Activated CD4-positive, alpha-beta memory T cell treated with anti-CD3 and anti-CD28 coated beads for 36 hours (primary cell): Measurements from ENCODE around the gene RYK. TPM values are rescaled to one million over a fixed set of nuclear protein-coding genes. Genes with fewer than 3 reads are reported as not detected.
"Not testable (repeated sequence)": the region's sequence is repeated elsewhere in the genome, so short reads cannot be mapped to it uniquely, and the experiment has no call there.

Experiments
- CTCF ChIA-PET: fragments of 350-600 bp; sonication (Branson Sonifier 250); formaldehyde crosslinking; loops from one replicate; lab custom pipeline; 2021; ENCODE audit warnings: antibody characterized with exemption, inconsistent platforms; lab: Charles Lee
- POLR2A ChIA-PET: fragments of 350-600 bp; sonication (Branson Sonifier 250); formaldehyde crosslinking; loops from one replicate; lab custom pipeline; 2021; ENCODE audit warnings: antibody characterized with exemption; lab: Charles Lee
- DNase-seq: peaks from one replicate; pipeline ENCODE4 v3.0.0-alpha.2; 2020
- H3K27ac Mint-ChIP-seq: one replicate; pipeline ENCODE4 v1.8.0; 2021; ENCODE audit warnings: mixed read lengths
- H3K27me3 Mint-ChIP-seq: one replicate; pipeline ENCODE4 v1.8.0; 2021; ENCODE audit warnings: mixed read lengths
- H3K36me3 Mint-ChIP-seq: one replicate; pipeline ENCODE4 v1.8.0; 2021; ENCODE audit warnings: mixed read lengths
- H3K4me1 Mint-ChIP-seq: one replicate; pipeline ENCODE4 v1.8.0; 2021; ENCODE audit warnings: low read depth, mixed read lengths
- H3K4me3 Mint-ChIP-seq: one replicate; pipeline ENCODE4 v1.8.0; 2021; ENCODE audit warnings: mild to moderate bottlenecking, mixed read lengths
- H3K9me3 Mint-ChIP-seq: one replicate; pipeline ENCODE4 v1.8.0; 2021; ENCODE audit warnings: mixed read lengths
- intact Hi-C: fragments of 100-400 bp; cut with micrococcal nuclease; formaldehyde crosslinking; loops from one replicate; pipeline ENCODE4 v1.15.1; 2023
- total RNA-seq, 2 experiments: library from RNA; stranded (reverse); gene quantifications; one replicate each; pipeline ENCODE4 v1.2.3, GENCODE V29; 2021

Gene RYK
- total RNA-seq, 2 experiments from 2014 or later: 16.7 to 17.6 TPM

DNA sequence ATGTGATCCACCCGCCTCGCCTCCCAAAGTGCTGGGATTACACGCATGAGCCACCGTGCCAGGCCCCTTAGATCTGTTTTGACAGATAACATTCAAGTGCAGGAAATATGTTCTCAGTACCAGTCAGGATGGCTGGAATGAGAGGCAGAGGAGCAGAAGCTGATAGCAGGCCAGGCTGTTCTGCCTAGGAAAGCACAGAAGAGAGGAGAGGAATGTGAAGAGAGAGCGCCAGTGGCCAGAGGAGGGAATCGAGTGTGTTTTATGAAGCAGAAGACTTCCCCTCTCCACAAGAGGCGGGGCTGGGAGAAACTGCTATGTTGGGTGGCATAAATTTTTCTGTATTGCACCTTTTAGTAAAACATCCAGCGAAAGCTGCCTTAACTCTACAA, 32.0 kb upstream of the RYK start:
- H3K27me3 Mint-ChIP-seq: peaks cover 16% of the 10 kb centered on the region
- no peaks in the 10 kb centered on the region for H3K9me3 Mint-ChIP-seq
- H3K4me3 Mint-ChIP-seq: no peak overlapping the region
- ChIA-PET CTCF (no interaction called here), POLR2A (no interaction called here)
- no peaks in the 10 kb centered on the region for H3K4me1 Mint-ChIP-seq
- H3K27ac Mint-ChIP-seq: no peak overlapping the region
- H3K36me3 Mint-ChIP-seq: no peaks in the 10 kb centered on the region
- intact Hi-C loops: no loop called here
- DNase-seq: no peak

DNA sequence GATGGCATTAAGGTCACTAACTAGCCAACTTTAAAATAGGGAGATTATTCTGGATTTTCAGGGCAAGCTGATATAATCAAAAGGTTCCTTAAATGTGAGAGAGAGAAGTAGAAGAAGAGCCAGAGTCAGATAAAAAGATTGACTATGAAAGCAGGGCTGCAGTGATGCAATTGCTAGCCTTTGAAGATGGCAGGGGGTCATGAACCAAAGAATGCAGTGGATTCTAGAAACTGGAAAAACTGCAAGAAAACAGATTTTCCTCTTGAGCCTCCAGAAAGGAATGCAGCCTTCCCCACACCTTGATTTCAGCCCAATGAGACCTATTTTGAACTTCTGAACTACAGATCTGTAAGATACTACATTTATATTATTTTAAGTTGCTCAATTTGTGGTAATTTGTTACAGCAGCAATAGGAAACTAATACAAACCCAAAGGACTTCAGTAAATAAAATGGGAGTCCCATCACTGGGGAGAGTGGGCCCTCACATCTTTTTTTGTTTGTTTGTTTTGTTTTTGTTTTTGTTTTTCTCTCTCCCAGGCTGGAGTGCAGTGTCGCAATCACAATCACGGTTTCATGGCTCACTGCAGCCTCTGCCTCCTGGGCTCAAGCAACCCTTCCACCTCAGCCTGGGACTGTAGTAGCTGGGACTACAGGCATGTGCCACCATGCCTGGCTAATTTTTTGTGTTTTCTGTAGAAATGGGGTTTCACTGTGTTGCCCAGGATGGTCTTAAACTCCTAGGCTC, 31.4 kb upstream of the RYK start:
- Mint-ChIP-seq H3K36me3 (no peaks in the 10 kb centered on the region), H3K9me3 (no peaks in the 10 kb centered on the region), H3K27ac (no peak overlapping the region), H3K27me3 (peaks cover 20% of the 10 kb centered on the region), H3K4me3 (no peak overlapping the region), H3K4me1 (no peaks in the 10 kb centered on the region)
- intact Hi-C loops: no loop called here
- CTCF ChIA-PET: no interaction called here
- POLR2A ChIA-PET: no interaction called here
- no peak for DNase-seq

DNA sequence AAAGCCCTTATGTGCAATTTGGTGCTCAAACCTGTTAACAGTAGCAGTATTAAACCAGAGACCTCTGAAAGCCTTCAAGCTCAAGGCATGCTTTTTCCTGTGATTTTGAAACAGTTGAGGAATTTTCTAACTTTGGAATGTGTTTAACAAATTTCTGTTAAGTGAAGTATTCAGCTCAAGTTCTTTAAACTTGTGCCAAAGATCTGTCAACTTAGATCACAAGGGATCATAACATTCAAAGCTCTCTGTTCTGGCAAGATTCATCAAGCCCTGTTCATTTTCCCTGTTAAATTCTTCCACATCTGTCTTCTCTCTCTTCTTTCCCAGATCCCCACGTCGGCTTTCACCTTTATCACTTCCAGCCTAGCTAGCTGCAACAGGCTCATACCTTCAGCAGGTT, 28.8 kb upstream of the RYK start:
- intact Hi-C loops: no loop called here
- Mint-ChIP-seq H3K27ac (no peak overlapping the region), H3K4me3 (no peak overlapping the region), H3K27me3 (peaks cover 37% of the 10 kb centered on the region), H3K4me1 (no peaks in the 10 kb centered on the region), H3K36me3 (no peaks in the 10 kb centered on the region), H3K9me3 (no peaks in the 10 kb centered on the region)
- CTCF ChIA-PET: no interaction called here
- POLR2A ChIA-PET: no interaction called here
- no peak for DNase-seq

DNA sequence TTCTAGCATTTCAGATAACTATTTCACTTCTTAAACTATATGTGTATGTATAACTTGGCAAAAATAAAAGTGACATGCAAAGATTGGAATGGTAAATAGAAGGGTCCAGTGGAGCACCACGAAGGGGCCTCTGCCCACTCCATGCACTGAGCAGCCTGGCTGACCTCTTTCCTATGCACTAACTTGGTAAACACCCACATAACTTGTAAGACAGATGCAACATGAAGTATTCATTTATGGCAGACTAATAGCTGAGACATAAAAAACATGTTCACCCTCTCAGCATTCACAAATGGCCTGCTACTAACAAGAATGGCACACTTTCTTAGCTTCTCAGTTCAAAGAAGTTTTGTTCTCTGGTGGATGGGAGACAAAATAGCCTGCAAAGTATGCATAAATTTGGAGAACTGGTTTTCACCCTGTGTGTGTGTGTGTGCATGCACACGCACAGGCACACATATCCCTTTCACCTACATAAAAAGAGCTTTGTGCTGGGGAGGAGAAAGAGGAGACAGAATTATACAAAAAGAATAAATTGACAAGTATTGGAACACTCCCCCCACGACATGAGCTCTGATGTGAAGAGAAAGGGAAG, 26.5 kb upstream of the RYK start:
- Mint-ChIP-seq H3K9me3 (no peaks in the 10 kb centered on the region), H3K27me3 (peaks cover 51% of the 10 kb centered on the region), H3K4me3 (no peak overlapping the region), H3K4me1 (no peaks in the 10 kb centered on the region), H3K27ac (no peak overlapping the region), H3K36me3 (no peaks in the 10 kb centered on the region)
- ChIA-PET CTCF (interaction anchor here (0.6 to 1.3 kb wide), 2 partner anchors 65 to 183 kb away, joined by 3 to 4 read pairs; no protein-coding TSS in a partner anchor), POLR2A (no interaction called here)
- intact Hi-C loops: no loop called here
- DNase-seq: no peak

DNA sequence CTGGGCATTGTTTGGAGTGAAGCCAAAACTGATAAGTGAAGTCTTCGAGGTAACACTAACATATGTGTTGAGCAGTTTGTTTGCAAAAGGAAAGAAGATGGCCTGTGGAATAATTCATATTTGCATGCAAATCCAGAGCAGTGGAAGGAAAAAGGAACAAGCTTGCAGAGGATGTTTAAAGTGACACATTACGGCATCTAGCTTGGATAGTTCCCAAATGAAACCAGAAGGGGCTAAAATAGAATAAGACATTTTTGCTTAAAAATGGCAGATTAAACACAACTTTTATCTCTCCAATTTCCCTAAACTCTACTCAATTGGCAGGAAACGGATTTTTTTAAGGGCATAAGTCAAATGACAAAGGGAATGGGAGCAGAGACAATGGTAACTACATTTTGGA, 25.4 kb upstream of the RYK start:
- ChIA-PET POLR2A (no interaction called here), CTCF (interaction anchor here (2.0 kb wide), 1 partner anchor 63 kb away, joined by 5 read pairs; no protein-coding TSS in a partner anchor)
- Mint-ChIP-seq H3K27ac (no peak overlapping the region), H3K4me1 (no peaks in the 10 kb centered on the region), H3K27me3 (peaks cover 56% of the 10 kb centered on the region), H3K4me3 (no peak overlapping the region), H3K36me3 (no peaks in the 10 kb centered on the region), H3K9me3 (no peaks in the 10 kb centered on the region)
- intact Hi-C loops: no loop called here
- DNase-seq: no peak

DNA sequence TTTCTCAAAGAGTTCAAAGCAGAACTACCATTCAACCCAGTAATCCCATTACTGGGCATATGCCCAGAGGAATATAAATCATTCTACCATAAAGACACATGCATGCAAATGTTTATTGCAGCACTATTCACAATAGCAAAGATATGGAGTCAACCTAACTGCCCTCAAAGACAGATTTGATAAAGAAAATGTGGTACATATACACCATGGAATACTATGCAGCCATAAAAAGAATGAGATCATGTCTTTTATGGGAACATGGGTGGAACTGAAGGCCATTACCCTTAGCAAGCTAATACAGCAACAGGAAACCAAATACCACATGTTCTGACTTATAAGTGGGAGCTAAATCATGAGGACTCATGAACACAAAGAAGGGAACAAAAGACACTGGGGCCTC, 24.5 kb upstream of the RYK start:
- H3K9me3 Mint-ChIP-seq, DNase-seq, H3K4me3 Mint-ChIP-seq, intact Hi-C loops, H3K4me1 Mint-ChIP-seq, H3K27ac Mint-ChIP-seq, POLR2A ChIA-PET, H3K36me3 Mint-ChIP-seq: not testable (repeated sequence)
- CTCF ChIA-PET: interaction anchor here (2.0 kb wide), 1 partner anchor 62 kb away, joined by 5 read pairs; no protein-coding TSS in a partner anchor
- peaks cover 53% of the 10 kb centered on the region for H3K27me3 Mint-ChIP-seq

DNA sequence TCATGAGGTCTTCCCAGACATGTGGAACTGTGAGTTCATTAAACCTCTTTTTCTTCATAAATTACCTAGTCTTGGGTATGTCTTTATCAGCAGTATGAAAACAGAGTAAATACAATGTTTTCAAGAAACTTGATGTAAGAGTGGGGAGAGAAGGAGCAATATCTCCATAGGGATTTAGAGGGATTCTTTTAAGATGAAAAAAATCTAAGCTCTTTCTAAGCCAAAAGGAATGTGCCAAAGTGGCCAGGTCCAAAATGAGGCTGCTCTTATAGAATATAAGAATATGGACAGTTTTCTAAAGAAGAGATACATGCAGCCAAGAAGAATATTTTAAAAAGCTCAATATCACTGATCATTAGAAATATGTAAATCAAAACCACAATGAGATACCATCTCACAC, 23.9 kb upstream of the RYK start:
- Mint-ChIP-seq H3K9me3 (no peaks in the 10 kb centered on the region), H3K4me3 (no peak overlapping the region), H3K36me3 (no peaks in the 10 kb centered on the region), H3K4me1 (no peaks in the 10 kb centered on the region), H3K27ac (no peak overlapping the region), H3K27me3 (peaks cover 51% of the 10 kb centered on the region)
- no peak for DNase-seq
- POLR2A ChIA-PET: no interaction called here
- intact Hi-C loops: no loop called here
- CTCF ChIA-PET: interaction anchor here (2.0 kb wide), 1 partner anchor 61 kb away, joined by 5 read pairs; no protein-coding TSS in a partner anchor

DNA sequence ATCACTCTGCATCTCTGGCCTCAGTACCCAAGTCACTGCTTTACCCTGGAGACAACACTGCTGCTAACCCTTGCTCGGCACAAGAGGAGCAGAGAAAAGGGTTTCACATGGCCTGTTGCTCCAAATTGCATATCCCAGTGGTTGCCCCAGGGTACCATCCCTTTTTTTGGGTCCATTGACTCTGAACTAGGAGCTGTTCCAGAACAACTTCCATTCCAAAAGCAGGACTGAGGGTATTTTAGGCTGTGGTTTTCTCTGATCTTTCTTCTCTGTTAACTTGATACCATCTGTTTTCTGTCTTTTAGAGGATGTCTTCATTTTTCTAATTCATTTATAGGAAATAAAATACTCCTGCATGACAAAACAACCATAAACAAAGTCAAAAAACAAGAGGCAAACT, 17.3 kb upstream of the RYK start:
- no peaks in the 10 kb centered on the region for H3K36me3 Mint-ChIP-seq
- H3K4me1 Mint-ChIP-seq: no peaks in the 10 kb centered on the region
- H3K27me3 Mint-ChIP-seq: peaks cover 34% of the 10 kb centered on the region
- intact Hi-C loops: no loop called here
- ChIA-PET CTCF (interaction anchor here (1.3 kb wide), 1 partner anchor 55 kb away, joined by 3 read pairs; no protein-coding TSS in a partner anchor), POLR2A (no interaction called here)
- no peaks in the 10 kb centered on the region for H3K9me3 Mint-ChIP-seq
- no peak overlapping the region for H3K27ac Mint-ChIP-seq
- DNase-seq: no peak
- H3K4me3 Mint-ChIP-seq: no peak overlapping the region

DNA sequence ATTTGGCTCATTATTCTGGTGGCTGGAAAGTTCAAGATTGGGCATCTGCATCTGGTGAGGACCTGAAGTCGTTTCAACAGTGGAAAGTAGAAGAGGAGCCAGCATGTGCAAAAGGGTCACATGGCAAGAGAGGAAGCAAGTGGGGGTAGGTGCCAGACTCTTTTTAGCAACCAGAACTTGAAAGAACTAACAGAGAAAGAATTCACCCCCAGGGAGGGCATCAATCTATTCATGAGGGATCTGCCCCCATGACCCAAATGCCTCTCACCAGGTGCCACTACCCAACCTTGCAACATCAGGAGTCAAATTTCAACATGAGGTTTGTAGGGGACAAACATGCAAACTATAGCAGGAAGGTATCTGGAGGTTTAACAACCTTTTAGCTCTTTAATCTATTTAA, 10.3 kb upstream of the RYK start:
- ChIA-PET CTCF (interaction anchor here (1.9 kb wide), 1 partner anchor 48 kb away, joined by 6 read pairs; no protein-coding TSS in a partner anchor), POLR2A (no interaction called here)
- intact Hi-C loops: no loop called here
- no peak for DNase-seq
- H3K36me3 Mint-ChIP-seq: no peaks in the 10 kb centered on the region
- H3K27ac Mint-ChIP-seq: no peak overlapping the region
- H3K27me3 Mint-ChIP-seq: peaks cover 9% of the 10 kb centered on the region
- no peak overlapping the region for H3K4me3 Mint-ChIP-seq
- no peaks in the 10 kb centered on the region for H3K9me3 Mint-ChIP-seq
- H3K4me1 Mint-ChIP-seq: peaks cover 2% of the 10 kb centered on the region

DNA sequence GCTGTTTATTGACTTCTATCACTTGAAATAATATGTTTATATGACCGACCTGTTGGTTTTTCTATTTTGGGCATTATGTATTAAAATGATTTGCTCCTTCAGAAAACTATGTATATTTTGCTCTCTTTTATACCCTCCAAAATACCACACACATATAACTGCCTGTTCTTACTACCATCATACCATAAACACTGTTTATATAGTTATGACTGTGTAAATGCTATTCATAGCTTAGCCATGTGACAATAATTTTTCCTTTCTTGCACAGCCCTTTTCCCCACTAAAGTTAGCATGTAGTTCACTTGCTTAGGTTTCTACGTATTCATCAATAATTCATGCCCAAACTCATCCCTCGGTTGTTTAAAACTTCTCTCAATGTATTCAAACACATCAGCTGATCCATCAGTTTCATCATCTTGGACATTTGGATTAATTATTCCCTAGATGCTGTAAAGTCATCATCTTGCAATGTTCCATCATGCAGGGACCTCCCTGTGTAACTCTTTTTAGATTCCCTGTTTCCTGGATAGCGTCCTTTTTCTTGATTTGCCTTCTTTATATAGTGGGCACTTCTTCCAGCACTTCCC, 8.2 kb upstream of the RYK start:
- intact Hi-C loops: no loop called here
- no peak overlapping the region for H3K4me3 Mint-ChIP-seq
- CTCF ChIA-PET: no interaction called here
- peaks cover 10% of the 10 kb centered on the region for H3K4me1 Mint-ChIP-seq
- DNase-seq: no peak
- peaks cover 12% of the 10 kb centered on the region for H3K27me3 Mint-ChIP-seq
- no peaks in the 10 kb centered on the region for H3K9me3 Mint-ChIP-seq
- no peak overlapping the region for H3K27ac Mint-ChIP-seq
- no peaks in the 10 kb centered on the region for H3K36me3 Mint-ChIP-seq
- POLR2A ChIA-PET: no interaction called here

DNA sequence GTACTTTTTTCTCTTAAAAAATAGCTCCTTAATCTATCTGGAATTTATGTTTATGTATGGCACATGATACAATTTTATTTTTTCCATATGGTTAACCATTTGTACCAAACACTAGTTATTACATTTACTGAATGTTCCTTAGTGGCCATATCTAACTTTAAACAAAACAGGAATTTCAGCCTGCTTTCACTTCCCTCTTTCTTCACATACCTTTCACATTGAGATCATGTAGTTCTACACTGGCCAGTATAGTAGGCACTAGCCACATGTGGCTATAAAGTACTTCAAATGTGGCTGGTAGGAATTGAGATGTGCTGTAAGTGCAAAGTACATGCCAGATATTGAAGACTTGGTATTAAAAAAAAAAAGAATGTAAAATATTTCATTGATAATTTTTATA, 4.7 kb upstream of the RYK start:
- Mint-ChIP-seq H3K36me3 (no peaks in the 10 kb centered on the region), H3K4me3 (no peak overlapping the region), H3K9me3 (no peaks in the 10 kb centered on the region), H3K27me3 (peaks cover 10% of the 10 kb centered on the region), H3K27ac (no peak overlapping the region), H3K4me1 (peaks cover 24% of the 10 kb centered on the region)
- POLR2A ChIA-PET: interaction anchor here (1.5 kb wide), 1 partner anchor 39 kb away, joined by 4 read pairs; no protein-coding TSS in a partner anchor
- no peak for DNase-seq
- CTCF ChIA-PET: interaction anchor here (0.7 to 1.0 kb wide), 2 partner anchors 31 to 454 kb away, joined by 3 read pairs; no protein-coding TSS in a partner anchor
- intact Hi-C loops: no loop called here

DNA sequence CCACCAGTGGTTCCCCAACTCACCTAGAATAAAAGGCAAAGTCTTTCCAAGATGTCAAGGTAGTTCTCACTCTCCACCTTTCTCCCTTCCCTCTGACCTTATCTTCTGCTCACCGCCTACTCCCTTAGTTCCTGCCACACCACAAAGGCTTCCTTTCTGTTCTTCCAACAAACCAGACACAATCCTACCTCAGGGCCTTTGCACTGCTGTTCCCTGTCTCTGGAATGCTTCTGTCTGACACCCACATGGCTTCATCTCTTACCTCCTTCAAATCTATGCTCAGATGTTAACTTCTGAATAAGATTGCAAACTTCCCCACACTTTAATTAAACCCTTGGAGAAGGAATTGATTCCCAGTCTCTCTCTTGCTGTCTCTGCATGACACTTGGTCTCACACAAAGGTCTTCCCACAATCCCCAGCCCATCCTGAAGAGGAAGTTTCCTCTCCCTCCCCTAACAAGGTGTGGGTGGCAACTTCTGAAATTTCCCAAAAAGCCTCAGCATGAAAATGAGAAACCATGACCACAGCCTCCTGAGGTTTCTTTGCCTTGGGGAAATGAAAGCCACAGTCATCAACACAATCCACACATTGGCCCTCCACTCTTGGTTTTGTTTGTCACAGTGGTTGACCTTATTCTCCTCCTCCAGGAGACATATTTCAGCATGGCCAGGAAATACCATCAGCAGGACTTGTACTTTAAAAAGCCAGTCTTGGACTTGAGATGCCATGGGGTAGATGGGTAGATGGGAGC, 3.0 kb upstream of the RYK start:
- H3K4me3 Mint-ChIP-seq: no peak overlapping the region
- peak; percentile 39 for DNase-seq
- CTCF ChIA-PET: interaction anchor here (1.2 kb wide), 1 partner anchor 54 kb away, joined by 3 read pairs; no protein-coding TSS in a partner anchor
- H3K9me3 Mint-ChIP-seq: no peaks in the 10 kb centered on the region
- POLR2A ChIA-PET: no interaction called here
- H3K27me3 Mint-ChIP-seq: peaks cover 10% of the 10 kb centered on the region
- H3K36me3 Mint-ChIP-seq: peaks cover 2% of the 10 kb centered on the region
- H3K4me1 Mint-ChIP-seq: peaks cover 38% of the 10 kb centered on the region
- H3K27ac Mint-ChIP-seq: peak overlapping the region; percentile 5
- intact Hi-C loops: loop anchor here (1.0 to 5.0 kb wide), 2 partner anchors 41 kb away; no protein-coding TSS in a partner anchor
